GM18526 (cell line): Measurements from ENCODE around the gene TP53AIP1.

Experiments used
- POLR2A ChIP-seq: IDR thresholded peaks from 3 replicates; pipeline ENCODE4 v1.6.1; 2011; ENCODE audit not compliant: insufficient read length; ENCODE audit errors: extremely low read depth

TP53AIP1 gene

DNA sequence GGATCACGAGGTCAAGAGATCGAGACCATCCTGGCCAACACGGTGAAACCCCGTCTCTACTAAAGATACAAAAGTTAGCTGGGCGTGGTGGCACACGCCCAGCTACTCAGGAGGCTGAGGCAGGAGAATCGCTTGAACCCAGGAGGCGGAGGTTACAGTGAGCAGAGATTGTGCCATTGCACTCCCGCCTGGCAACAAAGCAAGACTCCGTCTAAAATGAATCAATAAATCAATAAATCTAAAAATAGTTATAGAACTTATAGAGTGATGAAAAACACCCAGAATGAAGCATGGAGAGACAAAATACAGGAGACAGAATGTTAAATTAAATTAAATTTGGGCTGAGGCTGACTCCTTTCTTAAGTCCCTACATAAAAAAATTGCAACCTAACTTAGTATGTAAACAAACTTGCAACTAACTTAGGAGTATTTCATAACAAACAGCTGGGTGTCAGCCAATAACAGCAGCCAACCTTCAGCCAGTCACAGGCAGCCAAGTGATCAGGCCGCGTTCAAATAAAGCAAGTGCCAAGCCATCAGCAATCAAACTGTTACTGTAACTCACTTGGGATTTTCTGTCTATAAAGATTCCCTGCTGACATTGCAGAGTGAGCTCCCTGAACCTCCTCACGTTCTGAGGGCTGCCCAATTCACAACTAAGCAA, 7.3 kb upstream of the TP53AIP1 start:
- no peak for TF ChIP-seq POLR2A

DNA sequence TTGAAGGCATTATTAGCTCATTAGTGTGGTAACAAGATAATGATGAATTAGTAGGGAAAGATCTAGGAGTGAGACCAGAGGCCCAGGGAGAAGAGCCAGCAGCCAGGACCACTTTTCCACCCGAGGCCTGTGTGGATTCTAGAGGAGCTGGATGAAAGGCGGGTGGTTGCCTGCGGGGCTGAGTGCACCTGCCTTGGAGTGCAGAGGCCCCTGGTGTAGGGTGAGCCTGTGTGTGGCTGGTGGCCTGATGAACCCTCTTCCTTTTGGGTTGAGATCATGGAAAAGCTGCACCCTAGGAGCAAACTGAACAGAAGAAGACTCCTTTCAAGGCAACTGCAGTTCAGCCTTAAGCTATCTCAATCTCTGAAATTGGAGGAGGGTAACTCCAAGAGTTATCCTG, 5.9 kb upstream of the TP53AIP1 start:
- TF ChIP-seq POLR2A = no peak

DNA sequence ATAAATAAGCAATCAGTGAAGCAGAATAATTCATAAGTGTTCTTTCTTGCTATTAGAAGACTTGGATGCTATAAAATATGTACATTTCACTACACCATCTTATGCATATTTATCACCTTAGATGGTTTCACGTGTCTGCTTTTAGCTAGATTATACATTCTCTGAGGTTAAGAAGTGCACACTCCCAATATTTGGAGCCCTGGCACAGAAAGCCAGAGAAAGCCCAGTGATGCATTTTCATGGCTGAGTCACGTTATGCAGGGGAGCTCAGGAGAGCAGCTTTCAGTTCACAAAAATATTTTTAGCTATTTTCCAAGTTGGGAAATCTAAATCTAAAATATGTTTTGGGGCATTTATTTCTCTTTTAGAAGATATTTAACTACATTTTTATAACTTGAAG, 5.1 kb upstream of the TP53AIP1 start:
- no peak for TF ChIP-seq POLR2A

DNA sequence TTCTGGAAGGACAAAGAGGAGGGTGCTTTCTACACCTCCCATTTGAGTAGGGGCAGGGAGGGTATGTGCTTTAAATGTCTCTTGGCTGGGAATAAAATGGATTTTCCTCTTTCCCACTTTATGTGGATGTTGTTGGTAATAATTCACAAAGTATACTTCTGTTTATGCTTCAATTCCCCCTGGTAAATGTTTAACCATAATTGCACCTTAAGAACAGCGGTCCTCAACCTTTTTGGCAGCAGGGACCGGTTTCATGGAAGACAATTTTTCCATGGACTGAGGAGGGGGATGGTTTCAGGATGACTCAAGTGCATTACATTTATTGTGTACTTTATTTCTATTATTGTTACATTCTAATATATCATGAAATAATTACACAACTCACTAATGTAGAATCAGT, 4.0 kb upstream of the TP53AIP1 start:
- TF ChIP-seq POLR2A = no peak

DNA sequence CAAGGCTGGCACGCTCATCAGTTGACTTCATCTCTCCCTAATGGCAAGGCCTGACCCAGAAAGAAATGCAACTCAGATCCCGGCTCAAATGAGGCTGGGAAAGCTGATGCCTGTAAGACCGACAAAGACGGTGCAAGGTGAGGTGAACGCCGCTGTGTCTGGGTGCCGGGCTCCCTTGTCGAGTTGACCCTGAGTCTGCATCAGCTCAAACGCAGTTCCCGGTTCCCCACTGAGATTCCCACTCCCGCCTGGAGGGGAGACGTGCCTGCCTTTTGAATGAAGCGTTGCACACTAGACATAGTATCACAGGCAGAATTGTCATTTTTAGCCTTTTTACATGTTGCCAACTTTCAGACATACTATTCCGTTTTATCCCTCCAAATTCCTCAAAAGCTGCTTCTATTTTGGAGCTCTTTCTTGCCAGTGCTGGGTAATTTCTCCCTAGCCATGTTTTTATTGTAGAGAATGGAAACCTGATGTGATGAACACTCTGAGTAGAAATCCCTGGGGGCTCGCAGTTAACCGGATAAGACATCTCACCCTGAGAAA, 831 bp upstream of the TP53AIP1 start:
- no peak for TF ChIP-seq POLR2A

DNA sequence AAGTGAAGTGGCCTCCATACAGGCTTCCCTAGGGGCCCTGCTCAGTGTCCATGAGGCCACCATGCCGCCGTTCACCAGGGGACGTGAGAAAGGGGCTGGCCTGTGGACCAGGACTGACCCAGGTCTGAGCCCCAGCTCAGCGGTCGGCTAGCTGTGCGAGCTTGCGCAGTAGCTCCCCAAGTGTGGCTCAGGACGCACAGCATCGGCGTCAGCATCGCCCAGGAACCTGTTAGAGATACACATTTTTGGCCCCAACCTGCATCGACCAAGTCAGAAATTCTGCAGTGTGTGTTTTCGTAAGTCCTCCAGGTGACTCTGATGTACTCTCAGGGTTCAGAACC, 429 bp downstream of the TP53AIP1 start:
- no peak for TF ChIP-seq POLR2A

DNA sequence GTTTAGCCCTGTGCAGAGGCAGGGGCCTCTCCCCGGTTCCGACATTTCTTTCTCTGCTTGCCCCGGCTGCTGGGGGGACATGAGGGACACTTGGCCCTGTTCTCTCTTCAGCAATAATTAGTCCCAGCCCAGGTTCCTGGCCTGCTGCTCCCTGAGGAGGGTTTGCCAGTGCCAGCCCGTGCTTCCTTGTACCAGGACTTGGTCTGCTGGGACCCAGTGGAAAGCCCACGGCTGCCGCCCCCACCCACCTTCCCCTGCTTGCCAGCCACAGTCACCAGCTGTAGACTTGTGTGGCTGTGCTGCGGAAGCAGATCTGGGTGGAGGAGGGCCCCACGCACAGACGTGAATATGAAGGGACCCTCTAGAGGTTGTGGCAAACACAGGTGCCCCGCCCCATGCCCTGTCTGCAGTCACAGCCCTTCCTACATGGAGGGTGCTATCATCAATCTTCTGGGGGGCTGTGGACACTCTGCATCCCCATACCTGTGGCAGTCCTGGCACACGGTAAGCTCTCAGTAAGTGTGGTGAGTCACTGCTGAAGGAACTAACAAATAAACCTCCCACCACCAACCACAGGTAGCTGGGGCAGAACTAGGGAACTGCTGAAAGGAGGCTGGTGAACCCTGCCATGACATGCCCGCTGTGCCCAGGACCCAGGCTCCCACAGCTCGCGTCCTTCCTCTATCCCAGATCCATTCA, 949 bp downstream of the TP53AIP1 start:
- no peak for TF ChIP-seq POLR2A

DNA sequence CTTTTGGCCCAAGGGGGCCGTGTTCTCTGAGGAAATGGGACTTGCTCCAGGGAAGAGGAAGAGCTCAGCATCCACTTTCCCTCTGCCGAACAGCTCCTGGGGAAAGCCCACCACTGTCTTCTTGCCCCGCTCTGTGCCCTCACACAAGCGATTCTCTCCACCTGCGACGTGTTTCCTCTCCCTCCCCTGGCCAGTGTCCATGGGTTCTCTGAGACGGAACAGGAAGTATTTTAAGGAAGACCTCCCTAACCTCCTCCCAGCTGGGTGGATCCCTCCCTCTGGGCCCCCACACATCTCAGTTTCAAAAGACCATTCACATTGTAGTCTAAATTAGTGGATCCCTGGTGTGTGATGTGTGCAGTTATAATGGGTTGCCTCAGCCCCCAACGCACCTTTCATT, 1.6 kb downstream of the TP53AIP1 start:
- no peak for TF ChIP-seq POLR2A

DNA sequence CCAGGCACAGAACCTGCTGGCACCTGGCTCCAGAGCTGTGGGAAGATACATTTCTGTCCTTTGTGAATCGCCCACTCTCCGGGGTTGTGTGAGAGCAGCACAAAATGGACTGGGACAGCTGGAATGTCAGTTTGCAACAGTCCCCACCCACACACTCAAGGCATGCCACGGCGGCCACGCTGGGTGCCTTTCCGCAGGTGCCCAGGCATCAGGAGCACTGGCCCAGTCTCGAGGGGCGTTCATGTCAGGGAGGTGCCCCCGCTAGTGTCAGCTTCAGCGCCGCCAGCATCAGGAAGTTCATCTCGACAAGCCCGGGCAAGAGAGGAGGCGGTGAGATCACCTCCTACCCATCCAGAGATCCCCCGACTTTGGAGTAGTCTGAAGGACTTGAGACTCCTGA, 2.1 kb downstream of the TP53AIP1 start:
- TF ChIP-seq POLR2A = no peak

DNA sequence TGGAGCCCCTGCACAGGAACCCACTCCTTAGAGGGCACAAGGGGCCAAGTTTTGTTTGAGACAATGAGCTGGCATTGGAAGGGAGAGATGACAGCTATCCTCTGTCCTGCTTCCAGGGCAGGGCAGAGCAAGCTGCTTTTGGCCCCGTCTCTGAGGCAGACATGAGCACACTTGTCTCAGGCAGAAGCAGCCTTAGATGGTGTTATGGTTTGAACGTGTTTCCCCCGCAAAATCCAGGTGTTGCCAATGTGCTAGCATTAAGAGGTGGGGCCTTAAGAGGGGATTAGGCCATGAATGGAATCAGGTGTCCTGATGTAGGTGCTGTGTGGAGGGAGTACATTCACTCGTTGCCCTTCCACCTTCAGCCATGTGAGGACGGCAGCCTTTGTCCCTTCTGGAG, 2.5 kb downstream of the TP53AIP1 start:
- no peak for TF ChIP-seq POLR2A

DNA sequence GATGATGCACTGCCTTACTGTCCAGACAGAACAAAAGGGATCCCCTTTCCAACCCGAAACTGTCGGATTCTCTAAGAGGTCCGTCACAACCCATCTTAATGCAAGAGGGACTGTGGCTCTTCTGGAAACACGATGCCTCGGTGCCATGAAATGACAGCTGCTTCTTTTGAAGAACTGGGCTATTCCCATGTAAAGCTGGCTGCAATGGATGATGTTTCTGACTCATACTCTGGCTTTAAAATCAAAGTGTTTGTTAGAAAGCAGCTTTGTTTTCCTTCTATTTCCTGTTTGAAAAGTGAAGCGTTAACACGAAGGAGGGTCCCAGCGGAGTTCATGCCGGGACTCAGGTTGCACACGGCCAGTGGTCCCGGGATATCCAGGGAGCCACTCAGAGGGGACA, 3.1 kb downstream of the TP53AIP1 start:
- TF ChIP-seq POLR2A = no peak

DNA sequence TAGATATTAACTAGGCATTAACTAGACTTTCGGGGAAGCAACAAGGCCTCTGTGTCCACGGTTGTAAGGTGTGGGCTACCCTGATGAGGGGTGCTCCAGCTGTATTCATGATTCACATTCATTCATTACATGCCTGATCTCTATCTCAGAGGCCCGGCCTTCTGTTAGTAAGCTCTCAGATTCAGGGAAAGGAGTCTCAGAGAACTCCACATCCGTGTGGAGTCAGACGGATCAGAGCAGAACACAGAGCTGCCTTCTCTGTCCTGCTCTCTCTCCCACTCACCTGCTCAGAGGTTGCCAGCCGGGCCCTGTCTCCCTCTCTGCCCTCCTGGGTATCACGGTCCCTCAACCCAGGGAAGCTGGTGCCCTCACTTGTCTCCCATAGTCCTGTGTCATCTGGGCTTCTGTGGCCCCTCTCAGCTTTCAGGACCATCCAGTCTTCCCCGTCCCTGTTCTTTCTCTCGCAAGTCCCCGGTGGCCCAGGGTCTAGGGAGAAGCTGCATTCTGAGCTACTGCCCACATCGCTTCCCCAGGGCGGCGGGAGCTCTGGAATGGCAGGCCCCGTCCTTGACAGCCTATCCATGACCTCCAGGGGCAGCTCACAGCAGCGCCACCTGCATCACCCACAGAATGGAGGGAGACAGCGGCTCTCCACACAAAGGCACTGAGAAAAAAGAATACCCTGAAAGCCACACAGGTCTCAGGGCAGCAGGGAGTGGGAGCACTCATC, 4.3 kb downstream of the TP53AIP1 start:
- TF ChIP-seq POLR2A = no peak

DNA sequence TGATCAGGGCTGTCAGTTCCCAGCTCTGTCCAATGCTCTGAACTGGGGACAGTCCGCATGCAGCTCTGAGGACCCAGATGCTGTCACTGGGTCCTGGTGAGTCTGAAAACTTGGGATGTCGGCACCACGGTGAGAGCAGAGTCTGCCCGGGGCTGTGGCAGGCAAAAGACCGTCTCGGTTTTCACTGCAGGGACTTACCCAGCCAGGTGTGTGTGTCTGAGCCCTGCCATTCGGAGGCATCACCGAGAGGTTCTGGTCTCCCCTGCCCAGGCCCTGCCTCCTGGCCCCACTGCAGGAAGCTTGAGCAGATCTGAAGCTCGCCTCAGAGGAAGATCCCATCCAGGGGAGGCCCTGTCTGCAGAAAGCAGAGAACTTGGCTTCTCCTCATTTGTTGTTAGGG, 5.2 kb downstream of the TP53AIP1 start:
- TF ChIP-seq POLR2A = no peak

DNA sequence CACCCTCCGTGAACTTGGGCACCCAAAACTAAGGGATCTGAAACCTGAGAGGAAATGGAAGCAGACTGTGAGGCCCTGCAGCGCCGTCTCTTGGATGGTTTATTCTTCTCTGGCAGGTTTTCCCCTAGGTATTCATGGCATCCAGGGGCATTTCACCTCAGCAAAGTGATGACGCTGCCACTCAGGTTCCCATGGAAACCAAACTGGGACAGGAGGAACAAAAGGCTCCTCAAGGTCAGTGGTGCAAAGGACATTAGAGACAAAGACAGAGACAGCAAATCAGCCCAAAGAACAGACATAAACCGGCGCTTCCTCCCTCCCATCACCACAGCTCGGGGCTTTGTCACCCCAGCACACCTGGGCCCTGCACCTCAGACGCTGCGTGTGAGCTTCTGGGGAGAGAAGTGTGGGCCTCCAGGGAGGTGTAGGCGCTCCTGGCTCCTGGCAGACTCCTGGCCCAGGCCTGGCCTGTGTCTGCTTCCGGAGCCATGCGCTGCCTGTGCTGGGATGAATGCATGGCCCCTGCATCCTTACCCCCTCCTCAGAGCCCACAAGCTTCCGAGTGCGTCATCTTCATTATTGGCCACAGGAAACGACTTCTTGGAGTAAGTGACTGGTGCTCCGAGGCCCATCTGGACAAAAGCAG, 5.9 kb downstream of the TP53AIP1 start:
- no peak for TF ChIP-seq POLR2A

DNA sequence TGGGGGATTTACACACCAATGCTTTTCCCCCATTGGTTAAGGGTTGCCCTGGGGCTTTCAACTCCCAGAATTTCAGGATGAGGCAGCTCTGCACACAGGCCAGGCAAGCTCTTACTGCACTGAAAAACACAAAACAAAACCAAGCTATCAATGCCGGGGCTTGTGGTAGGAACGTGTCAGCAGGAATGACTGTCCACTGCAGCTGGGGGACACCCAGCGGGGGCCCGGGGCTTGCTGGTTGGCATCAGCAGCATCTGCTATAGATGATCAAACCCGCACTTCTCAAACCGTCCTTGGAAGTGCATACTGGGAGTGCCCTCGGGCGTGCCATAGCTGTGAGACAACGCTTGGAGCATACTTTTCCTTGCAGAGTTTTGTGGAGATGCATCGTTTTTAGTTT, 7.7 kb downstream of the TP53AIP1 start:
- no peak for TF ChIP-seq POLR2A

DNA sequence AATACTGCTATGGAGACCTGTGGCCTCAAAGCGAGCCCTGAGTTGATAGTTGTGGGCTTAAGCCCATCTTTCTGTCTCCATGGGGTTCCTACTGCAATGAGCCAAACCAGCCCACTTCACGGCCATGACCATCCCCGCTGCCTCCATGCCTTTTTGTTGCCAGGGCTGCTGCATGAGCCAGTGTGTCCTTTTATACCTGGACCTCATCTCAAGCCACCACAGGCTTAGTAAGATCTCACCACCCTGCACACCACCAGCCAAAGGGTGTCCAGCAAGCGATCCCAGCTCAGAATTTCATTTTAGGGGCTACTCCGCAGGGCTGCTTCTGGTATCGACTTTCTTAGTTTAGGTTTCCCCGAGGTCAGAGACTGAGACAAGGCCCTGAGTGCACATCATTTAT, 8.3 kb downstream of the TP53AIP1 start:
- no peak for TF ChIP-seq POLR2A
